ENCODE data around the gene TPM4. TPM values are rescaled to one million over a fixed set of nuclear protein-coding genes. Genes with fewer than 3 reads are reported as not detected.

TPM4 gene
- total RNA-seq, 1 experiment from 2014 or later: 307 TPM

GRCh38 chr19:16100524-16100923, 24.2 kb downstream of the TPM4 start:
- Histone ChIP-seq H3K27me3 (ENCODE audit: insufficient read depth, low read depth) (no peaks in the 10 kb centered on the region), H4K20me1 (ENCODE audit: insufficient read depth) (no peaks in the 10 kb centered on the region), H3K4me1 (replicated peaks; ENCODE audit: insufficient read depth) (peaks cover 32% of the 10 kb centered on the region), H3F3A (ENCODE audit: insufficient read depth, low read depth) (peaks cover 83% of the 10 kb centered on the region), H2AFZ (no peak overlapping the region), H3K36me3 (ENCODE audit: low read depth) (peaks cover 44% of the 10 kb centered on the region), H3K9me2 (ENCODE audit: insufficient read depth) (no peaks in the 10 kb centered on the region), H3K9me3 (ENCODE audit: insufficient read depth, low read depth) (no peaks in the 10 kb centered on the region), H3K79me2 (ENCODE audit: low read depth) (peaks cover 4% of the 10 kb centered on the region; the same call in 1 of the 2 replicates), H3K4me3 (no peak overlapping the region), H3K4me2 (no peak overlapping the region), H3K27ac (0 out of 2 replicates have a peak overlapping the region, but pooled peaks have one; percentile 8)
- BruUV-seq (replicated peaks): no TSS peak
- TF ChIP-seq, protein P1, sequence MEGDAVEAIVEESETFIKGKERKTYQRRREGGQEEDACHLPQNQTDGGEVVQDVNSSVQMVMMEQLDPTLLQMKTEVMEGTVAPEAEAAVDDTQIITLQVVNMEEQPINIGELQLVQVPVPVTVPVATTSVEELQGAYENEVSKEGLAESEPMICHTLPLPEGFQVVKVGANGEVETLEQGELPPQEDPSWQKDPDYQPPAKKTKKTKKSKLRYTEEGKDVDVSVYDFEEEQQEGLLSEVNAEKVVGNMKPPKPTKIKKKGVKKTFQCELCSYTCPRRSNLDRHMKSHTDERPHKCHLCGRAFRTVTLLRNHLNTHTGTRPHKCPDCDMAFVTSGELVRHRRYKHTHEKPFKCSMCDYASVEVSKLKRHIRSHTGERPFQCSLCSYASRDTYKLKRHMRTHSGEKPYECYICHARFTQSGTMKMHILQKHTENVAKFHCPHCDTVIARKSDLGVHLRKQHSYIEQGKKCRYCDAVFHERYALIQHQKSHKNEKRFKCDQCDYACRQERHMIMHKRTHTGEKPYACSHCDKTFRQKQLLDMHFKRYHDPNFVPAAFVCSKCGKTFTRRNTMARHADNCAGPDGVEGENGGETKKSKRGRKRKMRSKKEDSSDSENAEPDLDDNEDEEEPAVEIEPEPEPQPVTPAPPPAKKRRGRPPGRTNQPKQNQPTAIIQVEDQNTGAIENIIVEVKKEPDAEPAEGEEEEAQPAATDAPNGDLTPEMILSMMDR (conservative IDR thresholded peaks at IDR 0.05): no peak
- TF ChIP-seq EZH2 (IDR thresholded peaks at IDR 0.05; ENCODE audit: low read depth): no peak
- POLR2A ChIA-PET (ENCODE audit: unreplicated experiment): interaction anchor here (0.7 kb wide), 1 partner anchor 69 kb away, joined by 3 read pairs; no protein-coding TSS in a partner anchor
- no peak for DNase-seq
- intact Hi-C loops (cut with micrococcal nuclease; ENCODE audit: unreplicated experiment): no loop called here
- CTCF ChIA-PET: no interaction called here

DNA sequence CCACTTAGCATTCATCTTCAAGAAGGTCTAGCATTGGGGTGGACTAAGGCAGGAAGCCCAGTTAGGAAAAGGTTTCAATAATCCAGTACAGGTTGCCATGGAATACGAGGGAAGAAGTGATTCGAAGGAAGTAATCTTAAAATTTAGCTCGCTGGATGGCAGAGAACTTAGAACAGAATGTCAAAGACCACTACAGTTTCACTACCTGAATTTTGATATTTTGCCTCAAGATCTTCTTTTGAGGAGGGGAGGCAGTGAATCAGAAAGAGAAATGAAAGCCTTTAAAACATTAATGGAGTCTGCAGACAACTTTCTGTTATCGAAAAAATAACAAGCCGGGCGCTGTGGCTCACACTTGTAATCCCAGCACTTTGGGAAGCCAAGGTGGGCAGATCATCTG, 28.4 kb downstream of the TPM4 start:
- ChIA-PET CTCF (no interaction called here), POLR2A (ENCODE audit: unreplicated experiment) (no interaction called here)
- no TSS peak for BruUV-seq (replicated peaks)
- DNase-seq: no peak
- H3K4me1 ChIP-seq (replicated peaks; ENCODE audit: insufficient read depth): no peaks in the 10 kb centered on the region
- H3K4me3 ChIP-seq: no peak overlapping the region
- H3F3A ChIP-seq (ENCODE audit: insufficient read depth, low read depth): peaks cover 70% of the 10 kb centered on the region; the same call in 1 of the 2 replicates
- H3K9me2 ChIP-seq (ENCODE audit: insufficient read depth): no peaks in the 10 kb centered on the region
- peaks cover 36% of the 10 kb centered on the region for H3K36me3 ChIP-seq (ENCODE audit: low read depth)
- H3K27ac ChIP-seq: no peak overlapping the region
- H3K27me3 ChIP-seq (ENCODE audit: insufficient read depth, low read depth): no peaks in the 10 kb centered on the region
- H2AFZ ChIP-seq: no peak overlapping the region
- no peak for TF ChIP-seq EZH2 (IDR thresholded peaks at IDR 0.05; ENCODE audit: low read depth)
- TF ChIP-seq, protein P1 (conservative IDR thresholded peaks at IDR 0.05): no peak
- no peaks in the 10 kb centered on the region for H3K9me3 ChIP-seq (ENCODE audit: insufficient read depth, low read depth)
- H3K4me2 ChIP-seq: no peak overlapping the region
- no peaks in the 10 kb centered on the region; the same call in 1 of the 2 replicates for H3K79me2 ChIP-seq (ENCODE audit: low read depth)
- intact Hi-C loops (cut with micrococcal nuclease; ENCODE audit: unreplicated experiment): no loop called here
- no peaks in the 10 kb centered on the region for H4K20me1 ChIP-seq (ENCODE audit: insufficient read depth)

DNA sequence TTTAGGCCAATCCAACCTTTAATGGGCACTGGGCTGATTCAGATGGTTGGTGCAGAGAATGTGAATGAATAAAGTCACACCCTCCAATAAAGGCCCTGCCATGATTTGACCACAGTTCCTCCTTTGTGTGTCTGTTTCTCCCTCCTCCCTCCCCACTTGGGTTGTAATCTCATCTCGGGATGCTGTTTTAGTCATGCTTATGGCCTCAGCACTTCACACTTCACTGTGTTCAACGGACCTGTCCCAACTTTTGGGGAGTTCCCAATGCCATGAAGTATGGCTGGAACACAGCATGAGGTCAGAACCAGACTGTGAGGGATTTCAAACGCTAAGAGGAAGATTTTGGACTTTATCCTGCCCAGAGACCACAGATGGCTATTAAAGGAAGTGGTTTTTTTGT, 29.8 kb downstream of the TPM4 start:
- TF ChIP-seq, protein P1 (conservative IDR thresholded peaks at IDR 0.05): no peak
- TF ChIP-seq EZH2 (IDR thresholded peaks at IDR 0.05; ENCODE audit: low read depth): no peak
- H3K9me2 ChIP-seq (ENCODE audit: insufficient read depth): no peaks in the 10 kb centered on the region
- no peaks in the 10 kb centered on the region for H3K4me1 ChIP-seq (replicated peaks; ENCODE audit: insufficient read depth)
- H3K9me3 ChIP-seq (ENCODE audit: insufficient read depth, low read depth): no peaks in the 10 kb centered on the region
- H2AFZ ChIP-seq: no peak overlapping the region
- no peak for DNase-seq
- no peak overlapping the region for H3K4me3 ChIP-seq
- no peak overlapping the region for H3K27ac ChIP-seq
- peaks cover 22% of the 10 kb centered on the region for H3K36me3 ChIP-seq (ENCODE audit: low read depth)
- no peaks in the 10 kb centered on the region for H4K20me1 ChIP-seq (ENCODE audit: insufficient read depth)
- no peak overlapping the region for H3K4me2 ChIP-seq
- ChIA-PET POLR2A (ENCODE audit: unreplicated experiment) (no interaction called here), CTCF (no interaction called here)
- H3F3A ChIP-seq (ENCODE audit: insufficient read depth, low read depth): peaks cover 56% of the 10 kb centered on the region; the same call in 1 of the 2 replicates
- no peaks in the 10 kb centered on the region for H3K79me2 ChIP-seq (ENCODE audit: low read depth)
- intact Hi-C loops (cut with micrococcal nuclease; ENCODE audit: unreplicated experiment): no loop called here
- BruUV-seq (replicated peaks): no TSS peak
- no peaks in the 10 kb centered on the region for H3K27me3 ChIP-seq (ENCODE audit: insufficient read depth, low read depth)

Measured in PC-9 (cell line).